Endothelial cell of umbilical vein (primary cell): Measurements from ENCODE around the gene RPP25L. TPM values are rescaled to one million over a fixed set of nuclear protein-coding genes. Genes with fewer than 3 reads are reported as not detected.

ENCODE experiments used
- BruUV-seq: library from RNA; stranded (reverse); fragments of 400-500 nt; replicated peaks from 2 replicates; lab custom pipeline; 2021; lab: Mats Ljungman, UMichigan
- CTCF ChIA-PET: fragments of 300-600, 350-600 bp; sonication (Branson Sonifier 250); formaldehyde crosslinking; loops from one replicate; lab custom pipeline; 2021; ENCODE audit warnings: antibody characterized with exemption, inconsistent platforms; lab: Charles Lee
- POLR2A ChIA-PET: fragments of 300-600, 350-600 bp; sonication (Branson Sonifier 250); formaldehyde crosslinking; loops from one replicate; lab custom pipeline; 2021; ENCODE audit warnings: antibody characterized with exemption, inconsistent platforms; lab: Charles Lee
- DNase-seq: peaks from one replicate; pipeline ENCODE4 v3.0.0-alpha.2; 2011; ENCODE audit warnings: low read depth, low spot score
- FAIRE-seq: peaks from 2 replicates; lab custom pipeline; 2011; peaks lifted over from hg19 to GRCh38; lab: Jason Lieb, UNC
- H2AFZ ChIP-seq: 2 replicates; pipeline ENCODE4 v1.6.0; 2012; ENCODE audit warnings: low read depth, low read length, control low read depth, inconsistent platforms
- H3K27ac ChIP-seq: 2 replicates; pipeline ENCODE4 v1.5.1; 2011; ENCODE audit warnings: low read depth, mild to moderate bottlenecking, control low read depth, low read length, moderate library complexity; ENCODE audit not compliant: insufficient read depth
- H3K27me3 ChIP-seq, 2 experiments: 2 replicates each; pipeline versions ENCODE4 v1.6.0 to v1.6.1; 2011; ENCODE audit warnings: low read length in 2 of 2, mixed read lengths in 1 of 2; ENCODE audit not compliant: control insufficient read depth in 2 of 2, insufficient read depth in 2 of 2
- H3K36me3 ChIP-seq, 2 experiments: 2 replicates in 1 of 2; 3 replicates in 1 of 2; pipeline ENCODE4 v1.5.1; 2011; ENCODE audit warnings: low read length in 2 of 2, mild to moderate bottlenecking in 1 of 2, moderate library complexity in 1 of 2; ENCODE audit not compliant: control insufficient read depth in 2 of 2, insufficient read depth in 2 of 2; ENCODE audit errors: extremely low read depth in 1 of 2
- H3K4me1 ChIP-seq: 3 replicates; pipeline ENCODE4 v1.5.1; 2011; ENCODE audit warnings: mild to moderate bottlenecking, low read length; ENCODE audit not compliant: control insufficient read depth, insufficient read depth; ENCODE audit errors: extremely low read depth
- H3K4me2 ChIP-seq: 2 replicates; pipeline ENCODE4 v1.6.1; 2011; ENCODE audit warnings: low read length, control low read depth, mixed read lengths; ENCODE audit not compliant: insufficient read depth
- H3K4me3 ChIP-seq, 3 experiments: fragments of 200-600 bp in 1 of 3; sonication (generic), shearing (Covaris generic) in 1 of 3; replicated peaks in 1 of 3; 2 replicates each; pipeline ENCODE4 v1.5.1; 2011 to 2016; ENCODE audit warnings: control low read depth in 3 of 3, low read length in 3 of 3, mild to moderate bottlenecking in 2 of 3, inconsistent platforms in 1 of 3, low read depth in 1 of 3, moderate library complexity in 1 of 3; ENCODE audit not compliant: insufficient read depth in 1 of 3
- H3K79me2 ChIP-seq: 2 replicates; pipeline ENCODE4 v1.6.0; 2012; ENCODE audit warnings: low read length, inconsistent platforms; ENCODE audit not compliant: control insufficient read depth, insufficient read depth
- H3K9ac ChIP-seq: replicated peaks from 2 replicates; pipeline ENCODE3; 2011; ENCODE audit warnings: low read length, control low read depth; ENCODE audit not compliant: insufficient read depth; ENCODE audit errors: extremely low read depth
- H3K9me1 ChIP-seq: replicated peaks from 3 replicates; pipeline ENCODE4 v1.6.0; 2011; ENCODE audit warnings: mild to moderate bottlenecking, low read length; ENCODE audit not compliant: control insufficient read depth, insufficient read depth; ENCODE audit errors: extremely low read depth
- H3K9me3 ChIP-seq: replicated peaks from 2 replicates; pipeline ENCODE4 v1.5.1; 2012; ENCODE audit warnings: low read length, inconsistent platforms; ENCODE audit not compliant: control insufficient read depth, insufficient read depth
- H4K20me1 ChIP-seq: replicated peaks from 2 replicates; pipeline ENCODE3; 2011; ENCODE audit warnings: mild to moderate bottlenecking, low read length; ENCODE audit not compliant: control insufficient read depth, insufficient read depth; ENCODE audit errors: extremely low read depth
- CTCF ChIP-seq, 2 donors: IDR thresholded peaks; 1 replicate in 1 of 2; 2 replicates in 1 of 2; pipeline ENCODE4 v1.5.1; 2011; ENCODE audit warnings: low read length in 2 of 2, mild to moderate bottlenecking in 2 of 2, moderate library complexity in 2 of 2, control low read depth in 1 of 2, inconsistent platforms in 1 of 2, low read depth in 1 of 2; ENCODE audit not compliant: insufficient read depth in 1 of 2; ENCODE audit errors: extremely low read depth in 1 of 2
- EZH2 ChIP-seq: IDR thresholded peaks from 2 replicates; pipeline ENCODE4 v1.6.1; 2012; ENCODE audit warnings: borderline replicate concordance, low read depth, mild to moderate bottlenecking, moderate library complexity, low read length, inconsistent platforms; ENCODE audit not compliant: severe bottlenecking
- FOS ChIP-seq: IDR thresholded peaks from 2 replicates; pipeline ENCODE4 v1.6.1; 2011; ENCODE audit warnings: mild to moderate bottlenecking, low read length, moderate library complexity, borderline replicate concordance; ENCODE audit not compliant: insufficient read depth
- GATA2 ChIP-seq: IDR thresholded peaks from 2 replicates; pipeline ENCODE4 v1.7.0; 2011; ENCODE audit warnings: low read depth, mild to moderate bottlenecking, moderate library complexity, mixed read lengths, low read length; ENCODE audit not compliant: insufficient read length, insufficient read depth
- JUN ChIP-seq: IDR thresholded peaks from 2 replicates; pipeline ENCODE4 v1.6.1; 2011; ENCODE audit warnings: borderline replicate concordance, low read depth; ENCODE audit not compliant: insufficient read length, insufficient read depth
- MYC ChIP-seq: IDR thresholded peaks from one replicate; pipeline ENCODE4 v1.6.1; 2011; ENCODE audit warnings: mild to moderate bottlenecking, low read depth, low read length
- POLR2A ChIP-seq: IDR thresholded peaks from 2 replicates; pipeline ENCODE4 v1.6.1; 2012; ENCODE audit warnings: low read depth, mild to moderate bottlenecking, control low read depth, low read length
- POLR2AphosphoS5 ChIP-seq: IDR thresholded peaks from 2 replicates; pipeline ENCODE4 v1.6.1; 2012; ENCODE audit warnings: low read depth, mild to moderate bottlenecking, control low read depth, low read length, moderate library complexity; ENCODE audit not compliant: insufficient read depth
- dilution Hi-C: fragments of 300-500 bp; cut with MboI; formaldehyde crosslinking; loops from one replicate; pipeline ENCODE4 v1.15.0; 2019; ENCODE audit warnings: low sequenced_read_pairs; ENCODE audit not compliant: extremely low pct_ligation_motif_present
- intact Hi-C: fragments of 100-400 bp; cut with micrococcal nuclease; formaldehyde crosslinking; loops from one replicate; pipeline ENCODE4 v1.10.0; 2022
- polyA plus RNA-seq, 4 experiments: library from polyadenylated mRNA; depleted of rRNA in 3 of 4; stranded (reverse) in 3 of 4; unstranded in 1 of 4; fragments of >200 nt; gene quantifications; 2 replicates each; pipeline versions ENCODE4 v1.2.1 to v1.2.3, GENCODE V29; 2011 to 2012; ENCODE audit warnings: missing spikeins in 1 of 4
- total RNA-seq: library from RNA; stranded (reverse); gene quantifications from 2 replicates; pipeline ENCODE4 v1.2.3, GENCODE V29; 2021
- TF ChIP-seq, protein P1 (sequence below): IDR thresholded peaks from 2 replicates; pipeline ENCODE4 v1.6.1; 2011; ENCODE audit not compliant: insufficient read depth, insufficient read length

The RPP25L gene
- total and polyA plus RNA-seq, 2 donors (not counting 3 experiments of a cell fraction or from before 2014, with no cell fraction given), result 15.7 to 41.0 TPM

GRCh38 chr9:34650816-34651215 lies 38.9 kb upstream of the RPP25L start:
- no peak overlapping the region for H3K27ac ChIP-seq
- H4K20me1 ChIP-seq, result no peaks in the 10 kb centered on the region
- no peak overlapping the region for H3K4me2 ChIP-seq
- H3K4me1 ChIP-seq, result peaks cover 37% of the 10 kb centered on the region
- H3K9ac ChIP-seq, result no peak overlapping the region
- ChIA-PET POLR2A (no interaction called here), CTCF (interaction anchor here (0.6 to 1.6 kb wide), 4 partner anchors 11 to 270 kb away, joined by 3 to 8 read pairs (median 4); no protein-coding TSS in a partner anchor)
- H3K36me3 ChIP-seq, result peaks cover 0 to 14% of the 10 kb centered on the region in 2 experiments
- TF ChIP-seq EZH2 (no peak), GATA2 (no peak), FOS (no peak), JUN (no peak), CTCF (IDR thresholded peaks at IDR 0.05; ENCODE audit: extremely low read depth in 1 of 2, insufficient read depth in 1 of 2, low read depth in 1 of 2, low read length in 2 of 2) (no peak), MYC (no peak), POLR2A (no peak), POLR2AphosphoS5 (no peak)
- TF ChIP-seq, protein P1, sequence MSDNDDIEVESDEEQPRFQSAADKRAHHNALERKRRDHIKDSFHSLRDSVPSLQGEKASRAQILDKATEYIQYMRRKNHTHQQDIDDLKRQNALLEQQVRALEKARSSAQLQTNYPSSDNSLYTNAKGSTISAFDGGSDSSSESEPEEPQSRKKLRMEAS, result no peak
- dilution Hi-C loops, result no loop called here
- intact Hi-C loops, result no loop called here
- H3K4me3 ChIP-seq, result no peak overlapping the region
- peaks cover 6% of the 10 kb centered on the region for H3K79me2 ChIP-seq
- FAIRE-seq (no peak), DNase-seq (no peak)
- H3K27me3 ChIP-seq, result no peaks in the 10 kb centered on the region
- no peak overlapping the region for H2AFZ ChIP-seq
- no TSS peak for BruUV-seq
- no peaks in the 10 kb centered on the region for H3K9me1 ChIP-seq
- no peaks in the 10 kb centered on the region for H3K9me3 ChIP-seq
